ENCODE results near the gene GRB10.

GRB10 gene

GRCh38 chr7:50718876-50719275 is 63.8 kb downstream of the GRB10 start:
- no peak for DNase-seq

GRCh38 chr7:50718311-50718710 is 64.4 kb downstream of the GRB10 start:
- no peak for DNase-seq

- DNase-seq: no peak
Observed at GRCh38 chr7:50717181-50717580, 65.5 kb downstream of the GRB10 start.

GRCh38 chr7:50714857-50715256 is 67.8 kb downstream of the GRB10 start:
- no peak for DNase-seq

- no peak for DNase-seq
Observed at GRCh38 chr7:50713123-50713965, 69.4 kb downstream of the GRB10 start.

- no peak for DNase-seq
Observed at GRCh38 chr7:50712252-50713122, 70.2 kb downstream of the GRB10 start.

GRCh38 chr7:50711271-50712175 is 71.2 kb downstream of the GRB10 start:
- no peak for DNase-seq

- DNase-seq: no peak
Observed at GRCh38 chr7:50710441-50711154, 72.1 kb downstream of the GRB10 start.

- no peak for DNase-seq
Observed at GRCh38 chr7:50709151-50709550, 73.5 kb downstream of the GRB10 start.

GRCh38 chr7:50707236-50708006 is 75.3 kb downstream of the GRB10 start:
- DNase-seq: no peak

GRCh38 chr7:50706469-50706937 is 76.2 kb downstream of the GRB10 start:
- DNase-seq: no peak

- no peak for DNase-seq
Observed at GRCh38 chr7:50704844-50705243, 77.9 kb downstream of the GRB10 start.

- no peak for DNase-seq
Observed at GRCh38 chr7:50703654-50704053, 79.0 kb downstream of the GRB10 start.

- DNase-seq: no peak
Observed at GRCh38 chr7:50699143-50699542, 83.6 kb downstream of the GRB10 start.

GRCh38 chr7:50697748-50698147 is 84.9 kb downstream of the GRB10 start:
- no peak for DNase-seq

GRCh38 chr7:50696810-50697582 is 85.7 kb downstream of the GRB10 start:
- peak in 1 of 2 donors; percentile 3 for DNase-seq

- peak; percentile 15 to 39 for DNase-seq
Observed at GRCh38 chr7:50695026-50695425, 87.7 kb downstream of the GRB10 start.

- DNase-seq: no peak
Observed at GRCh38 chr7:50693455-50694130, 89.1 kb downstream of the GRB10 start.

GRCh38 chr7:50690541-50691011 is 92.1 kb downstream of the GRB10 start:
- DNase-seq: no peak

- DNase-seq: no peak
Observed at GRCh38 chr7:50688226-50688590, 94.5 kb downstream of the GRB10 start.

All from inflammatory macrophage treated with lipopolysaccharide for 1 hour (primary cell).